Left kidney (tissue), 2 donors: Measurements from ENCODE around the gene MBD4. TPM values are rescaled to one million over a fixed set of nuclear protein-coding genes. Genes with fewer than 3 reads are reported as not detected.
"Not testable (repeated sequence)": the region's sequence is repeated elsewhere in the genome, so short reads cannot be mapped to it uniquely, and the experiment has no call there.

Experiments used
- DNase-seq: peaks from one replicate; pipeline ENCODE4 v3.0.0-alpha.2; 2013
- polyA plus RNA-seq: library from polyadenylated mRNA; unstranded; fragments of 120-200 nt; gene quantifications from one replicate; pipeline ENCODE4 v1.2.1, GENCODE V29; 2013; ENCODE audit not compliant: insufficient read length

MBD4 gene
- polyA plus RNA-seq, 1 donor = 54.5 TPM

DNA sequence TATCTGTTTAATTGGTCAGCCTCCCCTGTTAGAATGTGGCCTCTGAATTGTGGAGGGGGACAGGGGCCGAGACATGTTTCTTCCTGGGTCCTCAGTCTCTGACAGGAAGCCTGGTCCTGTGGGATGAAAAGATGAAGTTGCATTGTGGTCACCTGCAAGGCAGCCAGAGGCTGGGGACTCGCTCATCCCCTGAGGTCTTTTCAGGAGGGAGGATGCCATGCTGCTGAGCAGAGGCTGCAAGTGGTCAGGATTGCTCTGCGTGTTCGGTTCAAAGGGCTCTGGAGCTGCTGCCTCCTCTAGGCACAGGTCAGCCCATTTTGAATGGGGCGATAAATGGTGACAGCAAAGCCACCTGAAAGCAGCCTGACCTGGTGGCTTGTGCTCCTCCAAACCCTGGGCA, 55.6 kb downstream of the MBD4 start:
- DNase-seq = not testable (repeated sequence)

DNA sequence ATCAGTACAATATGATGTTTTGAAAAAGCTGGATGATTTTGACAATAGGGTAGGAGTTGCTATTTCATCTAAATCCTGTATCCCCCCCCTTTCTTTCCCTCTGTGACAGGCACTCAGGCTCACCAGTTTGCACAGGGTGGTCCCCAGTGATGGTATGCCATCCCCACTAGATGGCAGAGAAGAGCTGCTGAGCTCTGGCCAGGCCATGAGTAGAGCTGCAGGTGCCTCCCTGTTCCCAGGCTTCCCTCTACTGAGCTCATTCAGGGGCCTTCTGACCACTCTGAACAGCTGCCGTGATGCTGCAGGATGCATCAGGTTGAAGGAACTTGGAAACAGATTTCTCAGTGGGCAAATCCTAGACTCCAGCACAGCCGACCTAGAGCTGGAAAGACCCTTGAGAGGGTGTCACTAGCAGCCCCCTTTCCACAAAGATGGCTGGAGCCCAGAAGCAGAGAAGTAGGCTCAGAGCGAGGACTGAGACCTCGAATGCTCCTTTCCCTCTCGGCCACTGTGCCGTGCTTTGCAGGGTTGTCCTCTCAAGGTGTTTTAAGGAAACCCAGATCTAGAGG, 56.4 kb downstream of the MBD4 start:
- peak; percentile 46 for DNase-seq

DNA sequence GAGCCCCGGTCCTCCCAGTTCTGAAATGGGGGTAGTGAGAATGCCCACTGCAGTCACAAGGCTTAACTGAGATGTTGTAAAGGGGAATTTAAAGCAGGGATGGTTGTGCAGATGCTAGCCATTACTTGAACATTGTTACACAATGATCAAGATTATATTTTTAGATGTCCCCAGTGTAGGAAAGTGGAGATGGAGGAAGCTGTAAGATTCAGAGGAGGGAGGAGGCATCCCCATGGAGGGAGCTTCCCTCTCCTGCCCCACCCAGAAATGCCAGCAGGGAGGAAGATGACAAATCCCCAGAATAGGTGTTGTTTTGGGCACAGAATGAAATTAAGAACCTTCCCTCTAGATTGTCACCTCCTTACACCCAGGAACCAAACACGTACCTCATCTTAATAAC, 57.4 kb downstream of the MBD4 start:
- no peak for DNase-seq

Other genes with a start within 250 kb of the MBD4 start
- 176 TPM for gene COPG1, start 190.3 kb downstream of the MBD4 start, polyA plus RNA-seq
- gene HMCES, start 161.1 kb downstream of the MBD4 start, polyA plus RNA-seq = 55.7 TPM
- 5.9 TPM for gene EFCAB12, start 11.3 kb downstream of the MBD4 start, polyA plus RNA-seq
- gene IFT122, start 276 bp upstream of the MBD4 start, polyA plus RNA-seq = 79.0 TPM
- 0.13 TPM for gene RHO, start 88.7 kb upstream of the MBD4 start, polyA plus RNA-seq
- not detected for gene H1-8, start 103.2 kb upstream of the MBD4 start, polyA plus RNA-seq
- gene PLXND1, start 166.7 kb upstream of the MBD4 start, polyA plus RNA-seq = 147 TPM